HepG2 (cell line): Measurements from ENCODE around the gene TLCD3B. TPM values are rescaled to one million over a fixed set of nuclear protein-coding genes. Genes with fewer than 3 reads are reported as not detected.
A peak's percentile ranks its signal among the peaks of the same experiment; 100 is the strongest.

Experiments
- AHDC1 ChIP-seq: sonication (generic); formaldehyde crosslinking; IDR thresholded peaks from 2 replicates; pipeline ENCODE4 v1.5.1; 2020; ENCODE audit warnings: mild to moderate bottlenecking, missing genetic modification reagents, borderline replicate concordance
- BCL6 ChIP-seq: IDR thresholded peaks from 2 replicates; pipeline ENCODE4 v1.6.1; 2016; ENCODE audit warnings: missing genetic modification reagents, missing compliant biosample characterization
- BORCS8-MEF2B ChIP-seq: sonication (generic); formaldehyde crosslinking; IDR thresholded peaks from 2 replicates; pipeline ENCODE4 v1.8.0; 2022; ENCODE audit warnings: mild to moderate bottlenecking, missing genetic modification reagents
- ETV5 ChIP-seq: IDR thresholded peaks from 2 replicates; pipeline ENCODE4 v1.6.1; 2018; ENCODE audit warnings: missing biosample characterization, missing genetic modification reagents, inconsistent platforms, borderline replicate concordance
- IRX3 ChIP-seq: sonication (generic); formaldehyde crosslinking; IDR thresholded peaks from 2 replicates; pipeline ENCODE4 v1.8.1; 2023; ENCODE audit warnings: mild to moderate bottlenecking, low read depth, missing genetic modification reagents, borderline replicate concordance
- NR1H2 ChIP-seq: sonication (generic); formaldehyde crosslinking; IDR thresholded peaks from 2 replicates; pipeline ENCODE4 v1.8.1; 2022; ENCODE audit warnings: low read depth, missing genetic modification reagents, borderline replicate concordance
- SMC3 ChIP-seq: IDR thresholded peaks from 2 replicates; pipeline ENCODE4 v1.6.1; 2011; ENCODE audit warnings: low read length, improper control_type of control experiment
- WIZ ChIP-seq: sonication (generic); formaldehyde crosslinking; IDR thresholded peaks from 2 replicates; pipeline ENCODE4 v1.5.1; 2020; ENCODE audit warnings: mild to moderate bottlenecking, missing genetic modification reagents
- ZIK1 ChIP-seq: sonication (generic); formaldehyde crosslinking; IDR thresholded peaks from 2 replicates; pipeline ENCODE4 v1.5.0; 2020; ENCODE audit warnings: mild to moderate bottlenecking, low read depth, missing genetic modification reagents, borderline replicate concordance
- ZNF589 ChIP-seq: sonication (generic); formaldehyde crosslinking; conservative IDR thresholded peaks from 2 replicates; pipeline ENCODE4 v1.8.0; 2022; ENCODE audit warnings: mild to moderate bottlenecking, moderate library complexity, missing genetic modification reagents
- ZNF660 ChIP-seq: sonication (generic); formaldehyde crosslinking; IDR thresholded peaks from 2 replicates; pipeline ENCODE4 v1.5.1; 2020; ENCODE audit warnings: mild to moderate bottlenecking, low read depth, missing genetic modification reagents, borderline replicate concordance
- polyA plus RNA-seq, 8 experiments: library from polyadenylated mRNA; depleted of rRNA in 3 of 8; stranded (reverse) in 7 of 8; unstranded in 1 of 8; fragments of >200 nt; fragmentation: Illumina TruSeq in 4 of 8; extraction: Trizol in 4 of 8; gene quantifications; 2 replicates each; pipeline versions ENCODE4 v1.2.1 to v1.2.3, GENCODE V29; 2011 to 2016; ENCODE audit warnings: low read depth in 4 of 8, missing spikeins in 1 of 8, mixed read lengths in 1 of 8; ENCODE audit not compliant: insufficient read depth in 1 of 8
- total RNA-seq, 5 experiments: library from RNA; depleted of rRNA; stranded (reverse); fragments of >200 nt; fragmentation: Illumina TruSeq; extraction: Trizol; gene quantifications; 2 replicates each; pipeline ENCODE4 v1.2.3, GENCODE V29; 2016; ENCODE audit warnings: low read depth in 1 of 5

TLCD3B gene
- total and polyA plus RNA-seq, 2 of the 13 experiments (the other 11 are each of a cell fraction or from before 2014, with no cell fraction given): not detected

GRCh38 chr16:30065943-30066760 lies 35.1 kb upstream of the TLCD3B start (continued):
- TF ChIP-seq AHDC1 (CRISPR knock-in tag) (peak; percentile 63; the same call in 1 of the 2 replicates), SMC3 (no peak), NR1H2 (CRISPR knock-in tag) (0 out of 2 replicates have a peak, but pooled peaks have one; percentile 18), BCL6 (CRISPR knock-in tag) (no peak), ZIK1 (peak; percentile 17; the same call in 1 of the 2 replicates), ZNF589 (peak; percentile 50), WIZ (CRISPR knock-in tag) (peak; percentile 77; the same call in 1 of the 2 replicates), BORCS8-MEF2B (peak; percentile 14; the same call in 1 of the 2 replicates), ZNF660 (CRISPR knock-in tag) (no peak), IRX3 (CRISPR knock-in tag) (peak; percentile 42; the same call in 1 of the 2 replicates), ETV5 (CRISPR knock-in tag) (peak; percentile 3; the same call in 1 of the 2 replicates)
- TF ChIP-seq, all 625 proteins: peak for 69
